HEK293 (cell line): ENCODE results near the gene CD101.

ENCODE experiments used
- CTCF ChIA-PET: fragments of 350-600 bp; formaldehyde crosslinking; extraction: SDS; loops from one replicate; lab custom pipeline; 2021; ENCODE audit warnings: antibody characterized with exemption; lab: Yijun Ruan, JAX
- POLR2A ChIA-PET: fragments of 300-600 bp; formaldehyde crosslinking; extraction: SDS; loops from one replicate; lab custom pipeline; 2020; ENCODE audit warnings: antibody characterized with exemption, inconsistent platforms; lab: Yijun Ruan, JAX
- H3K27ac ChIP-seq: fragments of 200-500 bp; sonication (Bioruptor generic); 2 replicates; pipeline ENCODE4 v1.5.1; 2014; ENCODE audit warnings: low read depth, low read length, control low read depth, inconsistent platforms; ENCODE audit errors: extremely low read depth
- H3K36me3 ChIP-seq, 2 experiments: fragments of 200-500 bp in 1 of 2; sonication (Bioruptor generic) in 1 of 2; 1 replicate in 1 of 2; 2 replicates in 1 of 2; pipeline ENCODE4 v1.5.1; 2014 to 2017; ENCODE audit warnings: inconsistent platforms in 2 of 2, low read length in 2 of 2; ENCODE audit not compliant: control insufficient read depth in 2 of 2, insufficient read depth in 1 of 2
- H3K4me1 ChIP-seq: fragments of 200-500 bp; sonication (Bioruptor generic); 2 replicates; pipeline ENCODE4 v1.5.1; 2014; ENCODE audit warnings: mild to moderate bottlenecking, low read length, inconsistent platforms; ENCODE audit not compliant: control insufficient read depth, insufficient read depth
- H3K4me3 ChIP-seq: 2 replicates; pipeline ENCODE4 v1.5.1; 2011; ENCODE audit warnings: low read depth, mild to moderate bottlenecking, control low read depth, low read length, moderate library complexity
- H3K9me3 ChIP-seq: fragments of 200-500 bp; sonication (Bioruptor generic); 2 replicates; pipeline ENCODE4 v1.5.1; 2014; ENCODE audit warnings: low read depth, low read length, inconsistent platforms; ENCODE audit not compliant: control insufficient read depth, insufficient read depth
- BCL11A ChIP-seq: fragments of 450-650 bp; formaldehyde crosslinking; IDR thresholded peaks from 2 replicates; pipeline ENCODE4 v1.5.1; 2016; ENCODE audit warnings: low read depth, missing biosample characterization, missing genetic modification characterization
- GLIS1 ChIP-seq: fragments of 450-650 bp; formaldehyde crosslinking; IDR thresholded peaks from 2 replicates; pipeline ENCODE4 v1.5.1; 2016; ENCODE audit warnings: missing biosample characterization, missing genetic modification characterization
- HOXC10 ChIP-seq: sonication (generic); formaldehyde crosslinking; IDR thresholded peaks from 2 replicates; pipeline ENCODE4 v1.8.1; 2023; ENCODE audit warnings: mild to moderate bottlenecking, missing genetic modification reagents
- MZF1 ChIP-seq: fragments of 450-650 bp; formaldehyde crosslinking; IDR thresholded peaks from 2 replicates; pipeline ENCODE4 v1.5.1; 2017; ENCODE audit warnings: missing biosample characterization, missing genetic modification characterization, borderline replicate concordance
- PBX3 ChIP-seq: sonication (generic); formaldehyde crosslinking; IDR thresholded peaks from 2 replicates; pipeline ENCODE4 v1.8.1; 2022; ENCODE audit warnings: mild to moderate bottlenecking, moderate library complexity, missing genetic modification reagents
- REPIN1 ChIP-seq: fragments of 450-650 bp; formaldehyde crosslinking; IDR thresholded peaks from 2 replicates; pipeline ENCODE4 v1.5.1; 2017; ENCODE audit warnings: missing biosample characterization, missing genetic modification characterization, low read depth
- SCRT2 ChIP-seq: fragments of 450-650 bp; formaldehyde crosslinking; IDR thresholded peaks from 2 replicates; pipeline ENCODE4 v1.5.1; 2016; ENCODE audit warnings: missing biosample characterization, missing genetic modification characterization
- YY1 ChIP-seq: fragments of 450-650 bp; formaldehyde crosslinking; IDR thresholded peaks from 2 replicates; pipeline ENCODE4 v1.5.1; 2018; ENCODE audit warnings: missing biosample characterization, missing genetic modification characterization
- ZFP3 ChIP-seq: fragments of 450-650 bp; formaldehyde crosslinking; IDR thresholded peaks from 2 replicates; pipeline ENCODE4 v1.5.1; 2016; ENCODE audit warnings: low read depth, missing biosample characterization, missing genetic modification characterization
- ZIC2 ChIP-seq: fragments of 450-650 bp; formaldehyde crosslinking; IDR thresholded peaks from 2 replicates; pipeline ENCODE4 v1.5.1; 2016; ENCODE audit warnings: missing biosample characterization, missing genetic modification characterization
- ZNF114 ChIP-seq: fragments of 450-650 bp; formaldehyde crosslinking; IDR thresholded peaks from 2 replicates; pipeline ENCODE4 v1.5.0; 2017; ENCODE audit warnings: missing biosample characterization, missing genetic modification characterization
- ZNF157 ChIP-seq: fragments of 450-650 bp; formaldehyde crosslinking; IDR thresholded peaks from 2 replicates; pipeline ENCODE4 v1.5.1; 2016; ENCODE audit warnings: missing biosample characterization, missing genetic modification characterization
- ZNF211 ChIP-seq: fragments of 450-650 bp; formaldehyde crosslinking; IDR thresholded peaks from 2 replicates; pipeline ENCODE4 v1.5.1; 2016; ENCODE audit warnings: low read depth, missing biosample characterization, missing genetic modification characterization
- ZNF23 ChIP-seq: fragments of 450-650 bp; formaldehyde crosslinking; IDR thresholded peaks from 2 replicates; pipeline ENCODE4 v1.5.1; 2016; ENCODE audit warnings: missing biosample characterization, missing genetic modification characterization, borderline replicate concordance
- ZNF26 ChIP-seq: fragments of 450-650 bp; formaldehyde crosslinking; IDR thresholded peaks from 2 replicates; pipeline ENCODE4 v1.5.1; 2016; ENCODE audit warnings: missing biosample characterization, missing genetic modification characterization
- ZNF341 ChIP-seq: fragments of 450-650 bp; formaldehyde crosslinking; IDR thresholded peaks from 2 replicates; pipeline ENCODE4; 2016; ENCODE audit warnings: low read depth, missing biosample characterization, missing genetic modification characterization
- ZNF423 ChIP-seq: fragments of 450-650 bp; formaldehyde crosslinking; IDR thresholded peaks from 2 replicates; pipeline ENCODE4 v1.5.1; 2016; ENCODE audit warnings: missing biosample characterization, missing genetic modification characterization
- ZNF513 ChIP-seq: fragments of 450-650 bp; IDR thresholded peaks from 2 replicates; pipeline ENCODE4 v1.5.1; 2018; ENCODE audit warnings: missing biosample characterization, missing genetic modification characterization
- ZNF544 ChIP-seq: fragments of 450-650 bp; formaldehyde crosslinking; IDR thresholded peaks from 2 replicates; pipeline ENCODE4 v1.5.0; 2017; ENCODE audit warnings: missing biosample characterization, missing genetic modification characterization
- ZNF548 ChIP-seq: fragments of 450-650 bp; formaldehyde crosslinking; IDR thresholded peaks from 2 replicates; pipeline ENCODE4 v1.5.1; 2016; ENCODE audit warnings: missing biosample characterization, missing genetic modification characterization
- ZNF549 ChIP-seq: fragments of 450-650 bp; IDR thresholded peaks from 2 replicates; pipeline ENCODE4 v1.5.1; 2018; ENCODE audit warnings: missing biosample characterization, missing genetic modification characterization, mild to moderate bottlenecking, inconsistent platforms, moderate library complexity
- ZNF555 ChIP-seq: fragments of 450-650 bp; formaldehyde crosslinking; conservative IDR thresholded peaks from 2 replicates; pipeline ENCODE4 v1.5.1; 2017; ENCODE audit warnings: missing biosample characterization, mild to moderate bottlenecking, missing genetic modification characterization, inconsistent platforms
- ZNF561 ChIP-seq: fragments of 450-650 bp; IDR thresholded peaks from 2 replicates; pipeline ENCODE4 v1.5.1; 2018; ENCODE audit warnings: missing biosample characterization, missing genetic modification characterization, borderline replicate concordance
- ZNF660 ChIP-seq: fragments of 450-650 bp; IDR thresholded peaks from 2 replicates; pipeline ENCODE4 v1.5.1; 2018; ENCODE audit warnings: missing biosample characterization, mild to moderate bottlenecking, missing genetic modification characterization
- ZNF777 ChIP-seq: fragments of 450-650 bp; formaldehyde crosslinking; IDR thresholded peaks from 2 replicates; pipeline ENCODE4 v1.5.1; 2017; ENCODE audit warnings: missing biosample characterization, missing genetic modification characterization, borderline replicate concordance
- ZSCAN23 ChIP-seq: fragments of 450-650 bp; formaldehyde crosslinking; IDR thresholded peaks from 2 replicates; pipeline ENCODE4 v1.5.1; 2016; ENCODE audit warnings: missing biosample characterization, missing genetic modification characterization
- ZSCAN5A ChIP-seq: fragments of 450-650 bp; formaldehyde crosslinking; IDR thresholded peaks from 2 replicates; pipeline ENCODE4 v1.5.1; 2016; ENCODE audit warnings: missing biosample characterization, missing genetic modification characterization

The CD101 gene

GRCh38 chr1:117001254-117001927 is at the start of gene CD101:
Gene CD101, plus strand, starts transcription at chr1:117001760. Its CDS starts 58 bp downstream, at chr1:117001818.
- POLR2A ChIA-PET = no interaction called here
- CTCF ChIA-PET = interaction anchor here (0.8 kb wide), 1 partner anchor 263 kb away, joined by 3 read pairs; no protein-coding TSS in a partner anchor

GRCh38 chr1:116952738-116953275 is 48.8 kb upstream of the CD101 start:
- TF ChIP-seq BCL11A (tag by site-specific recombination) (no peak), ZNF555 (tag by site-specific recombination) (no peak), ZNF26 (no peak), ZNF157 (tag by site-specific recombination) (no peak), ZNF561 (tag by site-specific recombination) (no peak), ZNF548 (tag by site-specific recombination) (no peak), ZIC2 (tag by site-specific recombination) (no peak), ZNF660 (no peak), ZNF114 (tag by site-specific recombination) (no peak)
- CTCF ChIA-PET = no interaction called here
- H3K4me1 ChIP-seq = no peaks in the 10 kb centered on the region
- POLR2A ChIA-PET = no interaction called here
- no peaks in the 10 kb centered on the region for H3K9me3 ChIP-seq
- H3K27ac ChIP-seq = no peak overlapping the region
- peaks cover 3 to 68% of the 10 kb centered on the region in 2 experiments; a peak in 2 of 3 replicates for H3K36me3 ChIP-seq
- no peak overlapping the region for H3K4me3 ChIP-seq

More at GRCh38 chr1:117001254-117001927, at the start of gene CD101:
- no peaks in the 10 kb centered on the region for H3K36me3 ChIP-seq
- no peaks in the 10 kb centered on the region for H3K4me1 ChIP-seq
- H3K4me3 ChIP-seq = no peak within 1 kb of the TSS
- H3K9me3 ChIP-seq = no peaks in the 10 kb centered on the region
- TF ChIP-seq ZNF777 (tag by site-specific recombination) (no peak), ZNF513 (tag by site-specific recombination) (no peak), SCRT2 (tag by site-specific recombination) (no peak), ZNF423 (tag by site-specific recombination) (no peak), ZNF341 (tag by site-specific recombination) (no peak), ZSCAN23 (tag by site-specific recombination) (no peak), MZF1 (tag by site-specific recombination) (no peak), ZNF211 (tag by site-specific recombination) (no peak)
- no peak within 1 kb of the TSS for H3K27ac ChIP-seq

GRCh38 chr1:116954440-116954839 is 47.1 kb upstream of the CD101 start:
- no peak overlapping the region for H3K4me3 ChIP-seq
- H3K36me3 ChIP-seq = peaks cover 3 to 57% of the 10 kb centered on the region in 2 experiments; a peak in 2 of 3 replicates
- POLR2A ChIA-PET = no interaction called here
- H3K27ac ChIP-seq = no peak overlapping the region
- CTCF ChIA-PET = no interaction called here
- no peaks in the 10 kb centered on the region for H3K9me3 ChIP-seq
- no peaks in the 10 kb centered on the region for H3K4me1 ChIP-seq
- no peak for TF ChIP-seq REPIN1 (tag by site-specific recombination)
- TF ChIP-seq ZNF549 (tag by site-specific recombination) = no peak
- TF ChIP-seq GLIS1 = no peak
- TF ChIP-seq ZNF211 (tag by site-specific recombination) = no peak
- TF ChIP-seq ZNF23 (tag by site-specific recombination) = no peak
- no peak for TF ChIP-seq ZFP3
- no peak for TF ChIP-seq ZSCAN5A (tag by site-specific recombination)
- TF ChIP-seq YY1 (tag by site-specific recombination) = no peak
- TF ChIP-seq ZNF561 (tag by site-specific recombination) = no peak
- TF ChIP-seq ZNF544 = no peak
- TF ChIP-seq PBX3 = no peak
- TF ChIP-seq HOXC10 (CRISPR knock-in tag) = no peak
